Measurements from ENCODE around the gene COL19A1.
A peak's percentile ranks its signal among the peaks of the same experiment; 100 is the strongest.
"Not testable (repeated sequence)": the region's sequence is repeated elsewhere in the genome, so short reads cannot be mapped to it uniquely, and the experiment has no call there.

COL19A1 gene

DNA sequence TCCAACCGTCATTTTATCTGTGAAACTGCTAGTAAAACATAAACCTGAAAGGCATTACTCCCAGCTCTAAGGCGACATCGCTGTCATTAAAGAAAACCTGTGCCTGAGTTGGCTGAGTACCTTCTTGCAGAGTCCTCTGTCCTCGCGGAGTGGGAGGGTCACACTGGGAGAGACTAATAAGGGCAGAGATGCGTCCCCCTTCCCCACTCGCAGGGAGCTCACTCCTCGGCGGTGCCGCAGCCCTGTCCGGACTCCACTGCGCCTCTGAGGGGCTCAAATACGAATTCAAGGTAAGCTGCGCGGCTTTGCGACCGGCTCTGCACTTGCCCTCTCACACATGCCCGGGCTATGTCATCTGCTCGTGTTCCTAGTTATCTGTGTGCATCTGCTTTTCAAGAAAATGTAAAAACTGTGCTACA, at the start of gene COL19A1:
COL19A1 (plus strand) TSS at position 206 of the 419 bp plus-strand sequence. CDS start 13,012 bp downstream, outside the sequence.
- peak within 1 kb of the TSS; percentile 55 for H3K4me3 ChIP-seq (ENCODE audit: low read depth, low read length)

DNA sequence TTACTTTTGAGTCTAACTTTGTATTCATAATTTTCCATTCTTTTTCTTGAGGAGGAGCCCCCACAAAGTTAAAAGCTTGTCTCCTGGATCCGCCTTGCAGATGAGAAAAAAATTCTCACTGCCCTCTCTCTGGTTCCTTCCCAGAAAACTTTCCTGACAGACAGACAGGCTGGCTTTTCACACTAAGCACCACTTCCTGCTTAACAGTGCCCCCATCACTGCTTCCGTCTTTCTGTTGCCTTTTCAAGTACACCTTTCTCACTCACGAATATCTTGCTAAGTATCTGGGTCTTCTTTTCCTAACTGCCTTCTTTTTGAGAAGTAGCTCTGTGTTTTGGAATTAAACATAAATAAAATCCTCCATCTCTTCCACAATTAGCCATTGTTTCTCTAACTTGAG, 49.8 kb upstream of the COL19A1 start:
- no peak overlapping the region for H3K4me3 ChIP-seq (ENCODE audit: low read depth, low read length)

DNA sequence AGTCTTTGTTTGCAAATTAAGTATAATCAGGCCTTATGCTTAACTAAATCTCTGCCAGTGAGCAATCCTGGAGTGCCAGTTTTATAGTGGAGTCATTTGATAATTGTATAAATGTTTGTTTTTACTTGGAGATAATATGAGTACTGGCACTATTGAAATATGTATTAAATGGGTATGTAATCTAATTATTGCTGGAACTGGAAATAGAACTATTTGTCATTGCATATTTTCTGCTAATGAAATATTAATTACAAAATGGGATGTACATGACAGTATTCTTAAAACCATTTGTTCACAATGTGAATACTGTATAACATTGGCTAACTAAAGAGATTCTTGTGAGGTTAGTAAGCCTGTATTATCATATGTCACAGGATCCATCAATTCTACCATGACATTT, 49.0 kb upstream of the COL19A1 start:
- no peak overlapping the region for H3K4me3 ChIP-seq (ENCODE audit: low read depth, low read length)

DNA sequence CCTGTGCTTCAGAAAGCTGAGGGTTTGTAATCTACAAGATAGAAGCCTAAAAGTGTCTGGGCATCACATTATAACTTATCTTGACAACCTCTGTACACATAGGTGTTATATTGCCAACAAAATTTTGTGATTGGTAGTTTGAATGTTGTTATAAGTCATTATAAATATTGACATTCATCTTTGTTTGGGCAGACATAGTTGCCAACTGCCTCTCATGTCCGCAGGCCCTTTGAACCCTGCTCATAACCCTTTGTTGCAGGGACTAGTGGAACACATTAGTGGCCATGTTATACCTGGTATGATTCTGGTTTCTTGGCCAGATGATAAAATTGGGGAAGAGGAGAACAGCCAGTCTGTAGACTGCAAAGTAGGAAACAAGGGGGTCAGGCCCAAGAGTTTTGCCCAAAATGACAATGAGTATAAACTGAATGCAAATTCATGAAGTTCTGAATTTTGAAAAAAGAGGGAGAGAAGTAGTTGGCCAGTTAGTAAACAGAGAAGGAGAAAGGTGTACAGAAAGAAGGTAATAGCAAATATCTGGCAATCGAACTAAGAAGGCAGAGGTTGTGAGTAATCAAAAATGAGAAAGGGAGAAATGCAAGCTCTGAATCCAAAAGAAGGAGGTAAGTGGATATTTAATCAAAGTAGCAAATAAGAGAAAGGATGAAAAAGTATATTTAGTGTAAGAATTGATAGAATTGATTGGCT, 48.0 kb upstream of the COL19A1 start:
- H3K4me3 ChIP-seq (ENCODE audit: low read depth, low read length): no peak overlapping the region

DNA sequence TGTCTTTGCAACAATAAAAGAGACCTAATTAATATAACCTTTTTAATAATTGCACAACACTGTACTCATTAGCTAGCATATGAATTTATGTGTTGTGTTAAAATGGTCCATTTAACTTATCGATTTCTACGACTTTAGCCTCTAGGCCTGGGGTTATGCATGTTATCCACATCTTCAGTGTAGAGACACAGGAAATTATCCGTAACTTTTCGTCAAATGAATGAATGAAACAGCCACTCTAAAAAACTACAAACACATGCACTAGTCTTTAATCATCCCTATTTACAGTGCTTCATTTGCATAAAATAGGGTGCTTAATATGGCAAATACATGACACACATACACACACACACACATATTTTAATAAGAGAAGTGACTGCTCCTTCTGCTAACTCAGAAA, 47.2 kb upstream of the COL19A1 start:
- H3K4me3 ChIP-seq (ENCODE audit: low read depth, low read length): no peak overlapping the region

DNA sequence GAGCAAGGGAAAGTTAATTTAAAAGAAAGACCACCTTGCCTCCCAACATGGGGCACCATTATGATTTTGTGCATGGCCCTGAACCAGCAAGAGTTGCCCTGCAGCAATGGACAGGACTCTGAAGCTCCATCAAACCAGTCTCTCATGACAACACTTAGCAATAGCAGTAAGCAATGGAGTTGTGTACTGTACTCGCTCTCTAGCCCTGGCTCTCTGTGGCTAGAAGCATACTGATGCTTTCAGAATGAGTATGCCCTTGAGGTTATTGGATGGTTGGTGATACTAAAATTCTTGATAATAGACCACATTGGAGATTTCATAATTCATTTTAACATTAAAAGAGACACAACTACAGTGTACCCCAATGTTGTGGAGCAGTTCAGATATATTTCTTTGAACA, 46.3 kb upstream of the COL19A1 start:
- no peak overlapping the region for H3K4me3 ChIP-seq (ENCODE audit: low read depth, low read length)

DNA sequence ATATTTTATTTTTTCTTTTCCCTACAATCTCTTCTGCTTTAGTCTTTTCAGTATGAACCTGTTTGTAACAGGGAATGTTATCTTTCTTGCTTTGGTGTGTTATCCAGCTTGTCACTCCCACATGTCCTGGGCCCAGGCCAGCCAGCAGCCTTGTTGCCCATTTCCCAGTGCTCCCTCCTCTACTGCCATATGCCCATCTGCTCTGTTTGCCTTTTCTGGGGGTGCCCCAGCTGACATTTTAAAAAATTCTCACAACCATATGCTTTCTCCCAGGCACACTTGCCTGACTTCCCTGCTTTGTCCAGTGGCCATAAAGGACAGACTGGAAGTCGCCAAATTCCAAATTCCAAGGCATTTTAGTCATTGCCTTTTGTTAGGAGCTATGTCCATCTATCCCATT, 45.9 kb upstream of the COL19A1 start:
- H3K4me3 ChIP-seq (ENCODE audit: low read depth, low read length): no peak overlapping the region

DNA sequence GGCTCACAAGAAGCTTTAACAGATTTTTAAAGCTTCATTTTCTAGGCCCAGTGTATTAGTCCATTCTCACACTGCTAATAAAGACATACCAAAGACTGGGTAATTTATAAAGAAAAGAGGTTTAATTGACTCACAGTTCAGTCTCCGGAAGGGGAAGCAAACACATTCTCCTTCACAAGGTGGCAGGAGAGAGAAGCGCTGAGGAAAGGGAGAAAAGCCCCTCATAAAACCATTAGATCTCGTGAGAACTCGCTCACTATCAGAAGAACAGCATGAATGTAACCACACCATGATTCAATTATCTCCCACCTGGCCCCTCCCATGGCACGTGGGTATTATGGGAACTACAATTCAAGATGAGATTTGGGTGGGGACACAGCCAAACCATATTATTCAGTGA, 42.0 kb upstream of the COL19A1 start:
- H3K4me3 ChIP-seq (ENCODE audit: low read depth, low read length): not testable (repeated sequence)

DNA sequence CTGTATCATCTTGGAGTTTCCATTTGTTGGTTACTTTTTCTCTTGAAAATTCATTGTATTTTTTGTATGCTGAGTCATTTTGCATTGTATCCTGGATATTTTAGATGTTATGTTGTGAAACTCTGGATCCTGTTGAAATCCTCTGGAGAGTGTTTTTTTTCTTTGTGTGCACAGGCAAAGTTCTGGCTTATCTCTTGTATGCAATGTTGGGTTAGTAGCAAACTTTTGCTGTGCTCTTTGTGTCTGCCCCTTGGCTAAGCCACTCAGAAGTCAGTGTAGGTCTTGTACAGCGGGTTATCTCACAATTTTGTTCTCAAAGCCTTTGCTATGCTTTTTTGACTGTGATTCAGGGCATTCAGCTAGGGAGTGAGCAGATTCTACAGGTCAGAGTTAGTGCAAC, 40.5 kb upstream of the COL19A1 start:
- no peak overlapping the region for H3K4me3 ChIP-seq (ENCODE audit: low read depth, low read length)

DNA sequence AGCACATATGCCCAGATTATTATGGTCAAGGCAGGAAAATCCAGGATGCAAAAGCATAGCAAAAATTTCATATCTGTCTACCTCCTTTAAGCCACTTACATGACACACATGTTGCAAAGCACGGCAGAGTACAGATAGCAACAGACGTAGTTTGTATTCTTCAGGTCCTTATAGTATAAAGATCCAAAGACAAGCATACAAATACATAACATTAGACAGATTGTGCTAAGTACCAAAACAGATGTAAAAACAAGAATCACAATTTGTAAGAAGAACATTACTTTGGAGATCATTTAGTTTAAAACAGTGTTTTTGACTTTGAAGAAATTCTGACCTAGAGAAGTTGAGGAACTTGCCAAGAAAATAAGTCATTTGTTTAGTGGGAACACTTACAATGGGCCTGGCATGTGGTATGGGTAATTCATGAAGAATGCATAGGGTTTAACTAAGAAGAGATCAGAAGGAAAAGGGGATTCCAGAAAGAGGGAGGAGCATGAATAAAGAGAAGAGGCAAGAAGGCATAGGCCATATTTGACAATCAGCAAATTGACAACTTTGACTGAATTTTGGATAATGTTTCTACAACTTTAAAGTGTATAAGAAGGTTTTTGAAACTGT, 39.0 kb upstream of the COL19A1 start:
- H3K4me3 ChIP-seq (ENCODE audit: low read depth, low read length): no peak overlapping the region

DNA sequence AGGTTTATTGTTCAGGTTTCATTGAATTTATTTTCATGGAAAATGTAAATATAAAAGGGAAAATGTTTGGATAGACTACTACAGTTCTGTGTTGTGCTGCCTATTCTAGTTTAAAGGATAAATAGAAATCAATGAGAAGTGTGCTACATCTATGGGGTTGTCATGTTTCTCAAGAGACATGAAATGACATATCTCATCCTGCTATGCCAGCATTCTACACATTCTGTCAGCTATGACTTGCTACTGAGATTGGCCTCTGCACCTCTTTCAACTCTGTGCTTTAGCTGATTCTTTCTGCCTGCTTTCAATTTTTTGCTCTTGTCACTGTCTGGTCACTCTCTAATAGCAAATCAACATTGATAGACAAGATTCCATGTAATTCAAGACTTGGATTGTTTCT, 33.8 kb upstream of the COL19A1 start:
- H3K4me3 ChIP-seq (ENCODE audit: low read depth, low read length): no peak overlapping the region

DNA sequence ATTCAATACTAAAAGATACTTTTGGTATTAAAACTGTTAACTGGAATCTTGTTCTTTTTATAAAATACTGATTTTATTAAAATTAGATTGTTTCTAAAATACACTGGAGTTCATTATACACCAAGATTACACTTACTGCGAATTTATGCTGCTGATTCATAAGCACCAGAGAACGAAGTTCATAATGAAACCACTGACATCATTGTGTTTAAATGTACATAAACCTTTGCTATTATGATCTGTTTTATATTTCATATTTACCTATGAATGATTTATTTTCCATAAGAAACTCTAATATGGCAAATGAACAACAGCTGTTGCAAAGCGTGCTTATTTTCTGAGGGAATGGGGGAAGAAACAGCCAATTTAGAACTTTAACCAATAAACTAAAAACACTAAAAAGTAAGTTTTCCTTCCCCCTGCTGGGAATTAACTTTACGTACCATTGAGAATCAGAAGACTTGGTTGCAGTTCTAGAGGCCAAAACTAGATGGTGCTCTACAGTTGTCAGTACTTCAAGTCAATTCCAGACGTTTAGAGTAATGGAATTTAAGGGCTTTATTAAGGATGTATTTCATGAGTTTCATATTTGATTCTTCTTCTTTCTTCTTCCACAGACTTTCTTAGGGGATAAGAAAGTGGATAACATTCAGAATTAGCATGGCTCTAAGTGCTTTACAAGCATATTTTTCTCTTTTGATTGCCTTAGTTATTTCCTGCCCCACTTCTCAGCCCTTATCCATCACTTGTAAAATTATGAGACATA, 30.8 kb upstream of the COL19A1 start:
- no peak overlapping the region for H3K4me3 ChIP-seq (ENCODE audit: low read depth, low read length)

DNA sequence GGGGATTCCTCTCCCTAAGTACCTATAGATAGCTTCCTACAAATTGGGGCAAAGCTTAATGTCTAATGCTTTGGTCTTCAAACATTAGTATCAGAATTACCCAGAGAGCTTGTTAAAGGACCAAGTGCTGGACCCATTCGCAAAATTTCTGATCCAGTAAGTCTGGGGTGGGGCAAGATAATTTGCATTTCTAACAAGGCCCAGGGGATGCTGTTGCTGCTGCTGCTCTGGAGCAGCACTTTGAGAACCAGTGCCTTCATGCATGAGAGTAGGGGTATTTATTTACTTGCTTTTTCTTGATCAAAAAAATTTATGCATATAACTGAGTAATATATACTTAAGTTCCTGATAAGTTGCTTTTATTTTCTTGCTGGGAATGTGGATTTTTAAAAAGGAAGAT, 24.5 kb upstream of the COL19A1 start:
- no peak overlapping the region for H3K4me3 ChIP-seq (ENCODE audit: low read depth, low read length)

DNA sequence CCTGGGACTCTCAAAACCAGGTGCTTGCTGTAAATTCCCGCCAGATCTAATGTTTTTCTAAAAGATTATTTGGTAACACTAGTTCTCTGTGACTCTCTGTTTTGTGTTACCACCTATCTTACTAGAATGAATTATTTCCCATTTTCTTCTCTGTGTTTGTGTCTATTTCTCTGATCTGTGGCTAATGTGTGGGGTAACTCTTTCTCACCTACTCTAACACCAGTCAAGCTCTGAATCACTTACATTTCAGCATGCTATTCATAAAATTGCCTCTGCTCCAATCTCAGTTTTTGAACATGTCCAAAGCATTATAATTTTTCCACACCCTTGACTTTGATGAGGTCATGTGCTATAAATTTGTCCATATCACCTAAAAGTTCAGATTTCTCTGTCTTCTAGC, 23.2 kb upstream of the COL19A1 start:
- no peak overlapping the region for H3K4me3 ChIP-seq (ENCODE audit: low read depth, low read length)

DNA sequence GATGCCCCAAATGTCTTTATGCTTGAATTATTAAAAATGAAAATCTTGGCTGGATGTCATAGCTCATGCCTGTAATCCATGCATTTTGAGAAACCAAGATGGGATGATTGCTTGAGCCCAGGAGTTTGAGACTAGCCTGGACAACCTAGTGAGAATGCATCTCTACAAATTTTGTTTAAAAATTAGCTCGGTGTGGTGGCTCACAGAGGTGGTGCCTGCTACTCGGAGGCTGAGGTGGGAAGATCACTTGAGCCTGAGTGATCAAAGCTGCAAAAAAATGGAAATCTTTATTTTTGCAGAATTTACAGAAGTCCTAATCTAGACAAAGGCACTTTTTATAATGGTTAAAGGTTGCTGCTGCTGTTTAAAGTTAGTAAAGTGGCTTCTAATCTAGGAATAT, 20.0 kb upstream of the COL19A1 start:
- no peak overlapping the region for H3K4me3 ChIP-seq (ENCODE audit: low read depth, low read length)

DNA sequence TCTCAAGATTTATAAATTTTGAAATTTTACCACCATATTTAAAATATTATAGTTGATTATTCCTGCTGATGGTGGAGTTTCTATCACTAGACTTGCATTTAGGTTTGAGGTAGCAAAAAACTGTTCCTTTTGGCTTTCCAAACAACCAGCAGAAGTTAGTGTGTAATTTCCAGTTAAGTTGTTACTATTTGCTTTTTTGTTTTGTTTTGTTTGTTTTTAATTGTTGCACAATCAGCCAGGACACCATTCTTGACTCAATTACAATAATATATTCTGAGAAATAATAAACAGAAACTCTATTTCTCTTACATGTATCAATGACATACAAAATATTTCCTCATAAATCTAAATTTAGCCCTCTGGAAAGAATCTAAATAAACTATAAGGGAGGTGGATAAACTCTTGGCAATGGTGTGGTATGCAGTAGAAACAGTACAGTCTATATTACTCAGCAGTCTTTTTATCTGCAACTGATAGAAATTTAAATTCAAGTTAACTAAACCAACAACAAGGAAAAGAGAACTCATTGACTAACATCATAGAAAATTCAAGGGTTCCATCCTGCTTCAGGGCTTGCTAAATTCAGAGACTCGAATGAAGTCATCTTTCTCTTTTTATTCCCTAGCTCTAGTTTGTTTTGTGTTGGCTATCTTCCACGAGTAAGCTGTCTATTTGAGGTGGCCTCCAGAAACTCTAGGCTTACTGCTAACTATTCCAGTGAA, 19.4 kb upstream of the COL19A1 start:
- H3K4me3 ChIP-seq (ENCODE audit: low read depth, low read length): no peak overlapping the region

DNA sequence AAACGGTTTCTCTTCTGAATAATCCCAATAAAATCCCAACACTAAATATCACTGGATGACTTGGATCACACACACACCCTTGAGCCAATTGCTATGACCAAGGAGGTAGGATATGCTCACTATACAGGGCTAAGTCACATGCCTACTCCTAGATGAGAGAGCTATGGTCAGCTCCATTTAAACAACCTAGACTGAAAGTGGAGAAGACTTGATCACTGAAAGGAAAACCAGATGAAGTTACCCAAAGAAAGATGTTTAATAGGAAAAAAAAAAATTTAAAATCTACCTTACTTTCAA, 18.9 kb upstream of the COL19A1 start:
- no peak overlapping the region for H3K4me3 ChIP-seq (ENCODE audit: low read depth, low read length)

DNA sequence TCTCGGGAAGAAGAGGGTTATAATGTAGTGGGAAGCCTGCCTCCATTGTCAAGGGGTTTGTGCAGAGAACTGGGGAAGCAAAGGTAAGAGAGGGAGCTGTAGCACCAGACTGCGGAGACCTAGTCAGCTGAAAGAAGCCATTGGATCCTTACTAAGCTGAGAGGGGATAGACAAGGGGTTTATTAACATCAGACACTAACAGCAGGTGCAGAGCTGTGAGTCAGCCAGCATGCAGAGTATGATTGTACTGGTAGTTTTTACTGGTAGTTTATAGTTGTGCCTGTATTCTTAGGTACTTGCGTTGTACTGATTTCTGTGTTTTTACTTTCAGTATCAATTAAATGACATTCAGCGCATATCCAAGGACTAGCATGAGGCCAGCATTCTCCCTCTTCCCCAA, 17.8 kb upstream of the COL19A1 start:
- no peak overlapping the region for H3K4me3 ChIP-seq (ENCODE audit: low read depth, low read length)

DNA sequence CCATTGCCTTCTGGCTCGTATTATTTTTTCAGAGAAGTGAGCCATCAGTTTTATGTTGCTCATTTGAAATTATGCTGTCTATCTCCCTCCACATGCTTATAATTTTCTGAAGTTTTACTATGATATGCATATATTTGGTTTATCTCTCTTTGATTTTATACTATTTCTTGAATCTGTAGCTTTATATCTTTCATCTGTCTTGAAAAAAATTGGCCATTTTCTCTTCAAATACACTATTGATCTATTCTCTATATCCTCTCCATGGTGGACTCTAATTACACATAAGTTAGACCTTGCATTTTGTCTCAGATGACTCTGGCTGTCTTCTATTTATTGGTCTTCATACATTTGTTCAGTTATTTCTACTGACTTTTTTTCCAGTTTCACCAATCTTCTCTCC, 13.7 kb upstream of the COL19A1 start:
- no peak overlapping the region for H3K4me3 ChIP-seq (ENCODE audit: low read depth, low read length)

DNA sequence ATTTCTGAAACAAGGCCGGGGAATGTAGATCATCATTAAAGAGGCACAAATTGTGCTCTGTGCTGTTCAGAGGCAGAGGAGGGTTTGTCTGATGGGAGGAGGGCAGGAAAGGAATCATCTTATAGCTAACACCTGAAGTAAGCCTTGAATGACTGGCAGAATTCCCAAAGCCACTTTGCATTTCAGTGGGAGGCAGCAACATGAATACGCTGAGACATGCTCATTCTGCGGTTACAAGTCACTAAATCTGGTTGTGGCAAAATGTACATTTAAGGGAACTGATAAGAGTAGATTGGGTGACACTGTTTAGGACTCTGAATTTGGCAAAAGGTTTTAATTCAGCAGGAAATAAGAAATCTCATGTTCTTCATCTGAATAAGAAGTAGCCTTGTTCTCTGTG, 4.4 kb upstream of the COL19A1 start:
- no peak overlapping the region for H3K4me3 ChIP-seq (ENCODE audit: low read depth, low read length)

DNA sequence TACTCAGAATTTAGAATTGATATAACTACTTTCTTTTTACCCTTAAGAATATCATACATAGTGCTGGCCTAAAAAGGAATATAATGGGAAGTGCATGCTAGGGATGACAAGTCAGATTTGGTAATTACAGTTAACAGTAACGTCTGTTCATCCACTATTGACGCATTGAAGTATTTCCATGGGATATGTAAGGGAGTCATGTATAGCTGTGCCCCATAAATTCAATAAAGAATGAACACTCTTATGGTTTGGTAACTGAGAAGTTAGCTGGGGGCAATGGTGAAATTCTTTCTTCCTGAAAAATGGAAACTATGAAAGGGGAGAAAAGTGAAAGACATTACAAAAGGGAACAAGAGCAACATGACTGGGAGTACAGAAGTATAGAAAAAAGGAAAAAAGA, 2.6 kb upstream of the COL19A1 start:
- H3K4me3 ChIP-seq (ENCODE audit: low read depth, low read length): no peak overlapping the region

DNA sequence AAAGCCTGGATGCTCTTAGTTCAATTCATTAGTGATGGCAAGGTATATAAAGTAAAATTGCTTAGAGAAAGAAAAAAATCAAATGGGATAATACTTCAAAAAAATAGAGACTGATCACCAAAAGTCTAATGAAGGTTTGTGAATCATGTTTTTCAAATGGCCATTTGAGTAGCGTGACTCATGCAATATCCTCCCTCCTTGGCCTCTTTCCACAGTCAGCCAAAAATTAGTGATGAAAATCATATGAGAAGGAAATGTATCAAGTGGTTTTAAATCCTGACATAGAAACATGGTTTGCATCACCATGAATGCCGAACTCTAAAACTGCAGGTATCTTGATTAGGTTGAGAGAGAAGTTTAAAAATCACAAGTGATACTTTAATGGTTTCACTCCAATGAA, 1.2 kb upstream of the COL19A1 start:
- no peak overlapping the region for H3K4me3 ChIP-seq (ENCODE audit: low read depth, low read length)
